Testis (tissue), 2 donors: ENCODE data around the gene FRYL.

Source experiments
- CTCF ChIP-seq, 3 experiments: fragments of 450-650 bp in 2 of 3; fragments of 200-600 bp in 1 of 3; sonication (generic) in 1 of 3; IDR thresholded peaks; one replicate each; pipeline ENCODE4 v1.5.1; 2016 to 2019; ENCODE audit warnings: antibody characterized with exemption in 3 of 3, mild to moderate bottlenecking in 2 of 3, moderate library complexity in 1 of 3
- POLR2A ChIP-seq: fragments of 450-650 bp; IDR thresholded peaks from one replicate; pipeline ENCODE4 v1.6.1; 2017; ENCODE audit warnings: antibody characterized with exemption, mild to moderate bottlenecking, moderate library complexity

GRCh38 chr4:48649505-48649904, 130.6 kb downstream of the FRYL start:
- no peak for TF ChIP-seq CTCF (IDR thresholded peaks at IDR 0.05)
- no peak for TF ChIP-seq POLR2A
